ENCODE data around the gene FBF1. TPM values are rescaled to one million over a fixed set of nuclear protein-coding genes. Genes with fewer than 3 reads are reported as not detected.

The FBF1 gene
- total and polyA plus RNA-seq, 2 of the 8 experiments (the other 6 are each of a cell fraction or from before 2014, with no cell fraction given) = 8.1 to 13.1 TPM

GRCh38 chr17:75888484-75888883 is 52.4 kb downstream of the FBF1 start:
- POLR2A ChIA-PET (ENCODE audit: partially characterized antibody) = interaction anchor here (1.4 to 12.1 kb wide), 5 partner anchors 9 to 109 kb away, joined by 3 to 143 read pairs (median 9); partner anchors contain the start of genes MRPL38, TRIM47 and TRIM65
- Histone ChIP-seq H3K4me3 (ENCODE audit: extremely low read depth in 1 of 4, insufficient read depth in 2 of 4, low read depth in 3 of 4, low read length in 4 of 4) (no peak overlapping the region), H3K18ac (ENCODE audit: extremely low read depth, low read length) (no peak overlapping the region), H4K20me1 (replicated peaks in 1 of 2; ENCODE audit: control insufficient read depth in 1 of 2, insufficient read depth in 2 of 2, low read length in 2 of 2) (peaks cover 0 to 6% of the 10 kb centered on the region in 2 experiments), H3K14ac (ENCODE audit: insufficient read length) (no peak overlapping the region), H3K9me3 (ENCODE audit: insufficient read depth in 2 of 2, low read depth in 1 of 2, low read length in 1 of 2) (no peaks in the 10 kb centered on the region), H3K4ac (replicated peaks; ENCODE audit: insufficient read length, low read depth, low read length) (no peak overlapping the region), H2AFZ (ENCODE audit: low read length) (no peak overlapping the region), H3K4me1 (replicated peaks in 1 of 4; ENCODE audit: control insufficient read depth in 3 of 4, insufficient read depth in 4 of 4, low read length in 3 of 4) (no peaks in the 10 kb centered on the region), H3K27me3 (replicated peaks in 1 of 4; ENCODE audit: control insufficient read depth in 3 of 4, extremely low read depth in 1 of 4, insufficient read depth in 3 of 4, low read length in 3 of 4) (no peaks in the 10 kb centered on the region), H3K36me3 (ENCODE audit: control insufficient read depth in 2 of 4, insufficient read depth in 4 of 4, low read length in 3 of 4) (peaks cover 2 to 18% (median 11%) of the 10 kb centered on the region in 4 experiments; a peak in 6 of 8 replicates), H2BK120ac (replicated peaks; ENCODE audit: low read depth, low read length) (no peak overlapping the region), H2BK20ac (ENCODE audit: low read length) (no peak overlapping the region), H3K4me2 (ENCODE audit: insufficient read depth in 1 of 2, low read depth in 2 of 2, low read length in 2 of 2) (no peak overlapping the region), H2BK15ac (ENCODE audit: low read length) (no peak overlapping the region), H4K8ac (ENCODE audit: extremely low read depth, insufficient read depth, low read length) (no peak overlapping the region), H3K79me2 (ENCODE audit: control insufficient read depth in 1 of 2, insufficient read depth in 2 of 2, low read length in 2 of 2) (no peaks in the 10 kb centered on the region), H4K5ac (ENCODE audit: insufficient read length, low read depth, low read length) (no peak overlapping the region), H3K9ac (replicated peaks in 1 of 4; ENCODE audit: extremely low read depth in 1 of 4, low read depth in 3 of 4, low read length in 3 of 4) (no peak overlapping the region), H3K23me2 (ENCODE audit: low read depth, low read length) (no peaks in the 10 kb centered on the region), H2BK12ac (ENCODE audit: low read depth, low read length) (no peak overlapping the region), H2AK5ac (ENCODE audit: low read depth, low read length) (no peak overlapping the region), H3K23ac (ENCODE audit: insufficient read length) (no peak overlapping the region), H3K79me1 (ENCODE audit: low read depth, low read length) (no peaks in the 10 kb centered on the region), H2BK5ac (ENCODE audit: low read depth, low read length) (no peak overlapping the region), H4K91ac (replicated peaks; ENCODE audit: insufficient read length, low read length) (no peak overlapping the region), H3K56ac (replicated peaks; ENCODE audit: insufficient read length, low read depth, low read length) (no peak overlapping the region), H3K27ac (ENCODE audit: low read depth, low read length) (no peak overlapping the region)
- TF ChIP-seq POLR2AphosphoS5 (IDR thresholded peaks at IDR 0.05; ENCODE audit: low read depth, low read length) = peak; percentile 33; the same call in 1 of the 2 replicates
- no peak for TF ChIP-seq CREB1 (IDR thresholded peaks at IDR 0.05)
- CTCF ChIA-PET (ENCODE audit: partially characterized antibody) = interaction anchor here (0.8 to 51.3 kb wide), 7 partner anchors 9 to 124 kb away, joined by 3 to 885 read pairs (median 5); partner anchors contain the start of genes CDK3 and GALK1
- 97% methylated on average over 6 of the region's 6 CpGs; no CpG with 5 or more reads in 1 of the 2 experiments for WGBS, 2 experiments (ENCODE audit: extremely low coverage in 1 of 2, insufficient coverage in 1 of 2, insufficient read length in 1 of 2, insufficient replicate concordance in 2 of 2, low coverage in 1 of 2, low lambda C conversion rate in 2 of 2, missing lambda C conversion rate in 1 of 2)
- DNase-seq (ENCODE audit: low read depth in 1 of 2, low spot score in 2 of 2) = no peak
- no peak for FAIRE-seq
